Fibroblast of skin of back (primary cell): ENCODE results near the gene TMEM129.

Experiments used
- DNase-seq: peaks from one replicate; pipeline ENCODE4 v3.0.0-alpha.2; 2013

The TMEM129 gene

DNA sequence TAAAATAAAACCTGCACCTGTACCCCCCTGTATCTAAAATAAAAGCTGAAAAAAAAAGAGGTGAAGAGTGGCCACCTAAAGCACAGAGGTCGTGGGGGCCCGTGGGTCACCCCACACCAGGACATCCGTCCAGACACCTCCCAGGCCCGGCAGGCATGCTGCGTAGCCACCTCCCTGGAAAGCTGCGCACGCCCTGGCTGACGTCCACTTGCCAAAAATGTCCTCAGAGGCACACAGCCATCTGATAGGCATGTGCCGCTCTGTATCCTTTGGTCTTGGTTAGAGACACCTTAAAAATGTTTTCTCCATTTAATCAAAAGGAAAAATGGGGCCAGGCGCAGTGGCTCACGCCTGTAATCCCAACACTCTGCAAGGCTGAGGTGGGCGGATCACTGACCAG, 54.7 kb downstream of the TMEM129 start:
- no peak for DNase-seq
